Breast epithelium (tissue), 4 donors: ENCODE measurements around the gene CAB39L. TPM values are rescaled to one million over a fixed set of nuclear protein-coding genes. Genes with fewer than 3 reads are reported as not detected.
A peak's percentile ranks its signal among the peaks of the same experiment; 100 is the strongest.

Source experiments
- DNase-seq, 2 donors: peaks; one replicate each; pipeline ENCODE4 v3.0.0-alpha.2; 2019; ENCODE audit warnings: low spot score in 2 of 2
- H3K27ac ChIP-seq, 2 donors: fragments of 200-600 bp; sonication (generic) in 1 of 2; one replicate each; pipeline ENCODE4 v1.5.1; 2016 to 2019; ENCODE audit warnings: mild to moderate bottlenecking in 1 of 2
- H3K27me3 ChIP-seq, 2 donors: fragments of 200-600 bp; sonication (generic) in 1 of 2; one replicate each; pipeline versions ENCODE4 v1.5.1 to v1.6.0; 2017 to 2019; ENCODE audit warnings: control low read depth in 1 of 2, mild to moderate bottlenecking in 1 of 2
- H3K36me3 ChIP-seq: fragments of 200-600 bp; one replicate; pipeline ENCODE4 v1.5.1; 2019
- H3K4me1 ChIP-seq, 2 donors: fragments of 200-600 bp; sonication (generic); one replicate each; pipeline ENCODE4 v1.5.1; 2016 to 2019; ENCODE audit warnings: control low read depth in 1 of 2
- H3K4me3 ChIP-seq, 3 donors: fragments of 200-600 bp; sonication (generic); 1 replicate in 2 of 3; 2 replicates in 1 of 3; pipeline ENCODE4 v1.5.1; 2016 to 2019; ENCODE audit warnings: mild to moderate bottlenecking in 3 of 3, moderate library complexity in 2 of 3
- H3K9me3 ChIP-seq, 2 donors: fragments of 200-600 bp; sonication (generic) in 1 of 2; one replicate each; pipeline ENCODE4 v1.5.1; 2016 to 2019; ENCODE audit warnings: control low read depth in 1 of 2
- POLR2A ChIP-seq: fragments of 450-650 bp; IDR thresholded peaks from one replicate; pipeline ENCODE4 v1.6.1; 2016; ENCODE audit warnings: antibody characterized with exemption, mild to moderate bottlenecking, moderate library complexity
- POLR2AphosphoS5 ChIP-seq, 3 donors: sonication (generic); formaldehyde crosslinking; IDR thresholded peaks; one replicate each; pipeline ENCODE4 v1.6.1; 2017; ENCODE audit warnings: antibody characterized with exemption in 3 of 3
- intact Hi-C: fragments of 100-400 bp; cut with DNase I; formaldehyde crosslinking; loops from one replicate; pipeline ENCODE4 v1.15.1; 2023; ENCODE audit warnings: low total_unique reads
- total RNA-seq, 3 donors: library from RNA; depleted of rRNA; stranded (reverse); fragments of >200 nt; gene quantifications; one replicate each; pipeline ENCODE4 v1.1.0, GENCODE V29; 2016
- TF ChIP-seq, protein P1 (sequence below), 3 donors: fragments of 450-650 bp; IDR thresholded peaks; one replicate each; pipeline ENCODE4 v1.5.1; 2016 to 2017; ENCODE audit warnings: antibody characterized with exemption in 3 of 3, mild to moderate bottlenecking in 3 of 3, moderate library complexity in 3 of 3

CAB39L gene
- total RNA-seq, 3 donors from 2014 or later, result 40.0 to 92.1 (median 44.8) TPM

DNA sequence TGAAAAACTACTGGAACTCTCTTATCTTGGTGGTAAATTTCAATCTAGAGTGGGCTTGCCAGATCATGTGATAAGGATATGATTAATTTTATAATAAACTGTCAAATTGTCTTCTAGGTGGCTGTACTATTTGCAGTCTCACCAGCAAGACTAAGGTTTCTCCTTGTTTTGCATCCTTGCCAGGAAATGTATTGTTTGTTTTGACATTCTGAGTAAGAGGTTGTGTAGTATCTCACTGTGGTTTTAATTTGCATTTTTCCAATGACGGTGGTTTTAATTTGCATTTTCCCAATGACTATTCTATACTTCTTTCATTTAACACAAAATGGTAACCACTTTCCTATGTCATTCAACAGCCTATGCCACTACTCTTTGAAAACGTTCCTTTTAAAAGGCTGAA is 2.0 kb downstream of the CAB39L start:
- no peak for DNase-seq
- TF ChIP-seq POLR2A (no peak), POLR2AphosphoS5 (IDR thresholded peaks at IDR 0.05) (no peak)
- TF ChIP-seq, protein P1, sequence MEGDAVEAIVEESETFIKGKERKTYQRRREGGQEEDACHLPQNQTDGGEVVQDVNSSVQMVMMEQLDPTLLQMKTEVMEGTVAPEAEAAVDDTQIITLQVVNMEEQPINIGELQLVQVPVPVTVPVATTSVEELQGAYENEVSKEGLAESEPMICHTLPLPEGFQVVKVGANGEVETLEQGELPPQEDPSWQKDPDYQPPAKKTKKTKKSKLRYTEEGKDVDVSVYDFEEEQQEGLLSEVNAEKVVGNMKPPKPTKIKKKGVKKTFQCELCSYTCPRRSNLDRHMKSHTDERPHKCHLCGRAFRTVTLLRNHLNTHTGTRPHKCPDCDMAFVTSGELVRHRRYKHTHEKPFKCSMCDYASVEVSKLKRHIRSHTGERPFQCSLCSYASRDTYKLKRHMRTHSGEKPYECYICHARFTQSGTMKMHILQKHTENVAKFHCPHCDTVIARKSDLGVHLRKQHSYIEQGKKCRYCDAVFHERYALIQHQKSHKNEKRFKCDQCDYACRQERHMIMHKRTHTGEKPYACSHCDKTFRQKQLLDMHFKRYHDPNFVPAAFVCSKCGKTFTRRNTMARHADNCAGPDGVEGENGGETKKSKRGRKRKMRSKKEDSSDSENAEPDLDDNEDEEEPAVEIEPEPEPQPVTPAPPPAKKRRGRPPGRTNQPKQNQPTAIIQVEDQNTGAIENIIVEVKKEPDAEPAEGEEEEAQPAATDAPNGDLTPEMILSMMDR (IDR thresholded peaks at IDR 0.05), result no peak
- Histone ChIP-seq H3K27me3 (no peaks in the 10 kb centered on the region), H3K36me3 (no peaks in the 10 kb centered on the region), H3K9me3 (no peaks in the 10 kb centered on the region), H3K27ac (no peak overlapping the region), H3K4me1 (no peaks in the 10 kb centered on the region), H3K4me3 (no peak overlapping the region)
- intact Hi-C loops, result loop anchor here (5.0 kb wide), 1 partner anchor 140 kb away; no protein-coding TSS in a partner anchor

DNA sequence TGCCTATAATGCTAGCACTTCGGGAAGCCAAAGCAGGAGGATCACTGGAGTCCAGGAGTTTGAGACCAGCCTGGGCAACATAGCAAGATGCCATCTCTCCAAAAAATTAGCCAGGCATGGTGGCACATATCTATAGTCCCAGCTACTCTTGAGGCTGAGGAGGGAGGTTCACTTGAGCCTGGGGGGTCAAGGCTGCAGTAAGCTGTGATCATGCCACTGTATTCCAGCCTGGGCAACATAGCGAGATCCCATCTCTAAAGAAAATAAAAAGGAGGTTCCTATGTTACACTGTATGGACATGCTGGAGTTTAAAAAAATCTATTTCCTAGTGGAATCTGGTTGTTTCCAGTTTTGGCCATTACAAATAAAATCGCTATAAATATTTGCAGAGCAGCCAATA is 2.6 kb downstream of the CAB39L start:
- no peaks in the 10 kb centered on the region for H3K4me1 ChIP-seq
- intact Hi-C loops, result loop anchor here (5.0 kb wide), 1 partner anchor 139 kb away; no protein-coding TSS in a partner anchor

DNA sequence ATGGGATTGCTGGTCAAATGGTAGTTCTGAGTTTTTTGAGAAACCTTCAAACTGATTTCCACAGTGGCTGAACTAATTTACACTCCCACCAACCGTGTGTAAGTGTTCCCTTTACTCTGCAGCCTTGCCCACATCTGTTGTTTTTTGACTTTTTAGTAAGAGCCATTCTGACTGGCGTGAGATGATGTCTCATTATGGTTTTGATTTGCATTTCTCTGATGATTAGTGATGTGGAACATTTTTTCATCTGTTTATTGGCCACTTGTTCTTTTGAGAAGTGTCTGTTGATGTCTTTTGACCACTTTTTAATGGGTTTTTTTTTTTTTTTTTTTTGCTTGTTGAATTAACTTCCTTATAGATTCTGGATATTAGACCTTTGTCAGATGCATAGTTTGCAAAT is 4.3 kb downstream of the CAB39L start:
- intact Hi-C loops, result loop anchor here (5.0 kb wide), 1 partner anchor 137 kb away; no protein-coding TSS in a partner anchor
- Histone ChIP-seq H3K4me1 (no peaks in the 10 kb centered on the region), H3K4me3 (no peak overlapping the region), H3K27me3 (no peaks in the 10 kb centered on the region), H3K9me3 (no peaks in the 10 kb centered on the region), H3K27ac (no peak overlapping the region), H3K36me3 (no peaks in the 10 kb centered on the region)
- TF ChIP-seq POLR2AphosphoS5 (IDR thresholded peaks at IDR 0.05) (no peak), POLR2A (no peak)
- TF ChIP-seq, protein P1 (IDR thresholded peaks at IDR 0.05), result no peak
- no peak for DNase-seq

More for the DNA sequence above, 2.6 kb downstream of the CAB39L start:
- Histone ChIP-seq H3K36me3 (no peaks in the 10 kb centered on the region), H3K4me3 (no peak overlapping the region), H3K27me3 (no peaks in the 10 kb centered on the region), H3K27ac (no peak overlapping the region), H3K9me3 (no peaks in the 10 kb centered on the region)
- DNase-seq, result no peak
- TF ChIP-seq POLR2A (no peak), POLR2AphosphoS5 (IDR thresholded peaks at IDR 0.05) (no peak)
- TF ChIP-seq, protein P1 (IDR thresholded peaks at IDR 0.05), result no peak

DNA sequence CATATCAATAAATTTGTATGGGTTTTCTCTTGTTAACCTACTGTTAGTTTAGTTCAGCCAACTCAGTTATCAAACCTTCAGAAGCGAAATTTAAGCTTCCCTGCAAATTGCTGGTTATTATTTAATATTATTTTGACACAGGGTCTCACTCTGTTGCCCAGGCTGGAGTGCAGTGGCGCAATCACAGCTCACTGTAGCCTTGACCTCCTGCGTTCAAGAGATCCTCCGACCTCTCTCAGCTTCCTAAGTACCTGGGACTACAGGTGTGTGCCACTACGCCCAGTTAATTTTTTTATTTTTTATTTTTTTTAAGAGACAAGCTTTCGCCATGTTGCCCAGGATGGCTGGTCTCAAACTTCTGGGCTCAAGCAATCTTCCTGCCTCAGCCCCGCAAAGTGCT is 6.2 kb downstream of the CAB39L start:
- H3K27ac ChIP-seq, result no peak overlapping the region
- no peak overlapping the region for H3K4me3 ChIP-seq
- no peaks in the 10 kb centered on the region for H3K27me3 ChIP-seq
- no peak for DNase-seq
- H3K36me3 ChIP-seq, result peaks cover under 1% of the 10 kb centered on the region
- H3K4me1 ChIP-seq, result no peaks in the 10 kb centered on the region
- intact Hi-C loops, result no loop called here
- no peaks in the 10 kb centered on the region for H3K9me3 ChIP-seq
- TF ChIP-seq POLR2AphosphoS5 (IDR thresholded peaks at IDR 0.05) (no peak), POLR2A (no peak)
- TF ChIP-seq, protein P1 (IDR thresholded peaks at IDR 0.05), result no peak

DNA sequence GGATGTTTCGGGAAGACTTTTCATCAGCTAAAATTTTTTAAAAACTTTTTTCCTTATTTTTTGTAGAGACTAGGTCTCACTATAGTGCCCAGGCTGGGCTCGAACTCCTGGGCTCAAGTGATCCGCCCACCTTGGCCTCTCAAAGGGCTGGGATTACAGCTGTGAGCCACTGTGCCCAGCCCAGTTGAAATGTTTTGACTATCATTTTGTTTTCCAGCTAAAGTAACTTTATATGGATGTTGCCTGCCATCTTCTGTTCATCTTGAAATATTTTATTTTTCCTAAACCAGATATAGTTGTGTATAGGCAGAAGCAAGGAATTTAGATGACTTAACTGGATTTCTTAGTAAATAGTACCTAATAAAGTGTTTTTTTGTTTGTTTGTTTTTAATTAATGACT is 7.0 kb downstream of the CAB39L start:
- H3K27me3 ChIP-seq, result no peaks in the 10 kb centered on the region
- intact Hi-C loops, result no loop called here
- peaks cover 3% of the 10 kb centered on the region for H3K36me3 ChIP-seq
- no peaks in the 10 kb centered on the region for H3K4me1 ChIP-seq
- no peak overlapping the region for H3K4me3 ChIP-seq
- H3K27ac ChIP-seq, result no peak overlapping the region
- TF ChIP-seq POLR2AphosphoS5 (IDR thresholded peaks at IDR 0.05), result no peak
- TF ChIP-seq, protein P1 (IDR thresholded peaks at IDR 0.05), result peak in 2 of 3 donors; percentile 40 to 48
- DNase-seq, result no peak
- H3K9me3 ChIP-seq, result no peaks in the 10 kb centered on the region
